ENCODE measurements around the gene DNAJB2.

DNAJB2 gene

DNA sequence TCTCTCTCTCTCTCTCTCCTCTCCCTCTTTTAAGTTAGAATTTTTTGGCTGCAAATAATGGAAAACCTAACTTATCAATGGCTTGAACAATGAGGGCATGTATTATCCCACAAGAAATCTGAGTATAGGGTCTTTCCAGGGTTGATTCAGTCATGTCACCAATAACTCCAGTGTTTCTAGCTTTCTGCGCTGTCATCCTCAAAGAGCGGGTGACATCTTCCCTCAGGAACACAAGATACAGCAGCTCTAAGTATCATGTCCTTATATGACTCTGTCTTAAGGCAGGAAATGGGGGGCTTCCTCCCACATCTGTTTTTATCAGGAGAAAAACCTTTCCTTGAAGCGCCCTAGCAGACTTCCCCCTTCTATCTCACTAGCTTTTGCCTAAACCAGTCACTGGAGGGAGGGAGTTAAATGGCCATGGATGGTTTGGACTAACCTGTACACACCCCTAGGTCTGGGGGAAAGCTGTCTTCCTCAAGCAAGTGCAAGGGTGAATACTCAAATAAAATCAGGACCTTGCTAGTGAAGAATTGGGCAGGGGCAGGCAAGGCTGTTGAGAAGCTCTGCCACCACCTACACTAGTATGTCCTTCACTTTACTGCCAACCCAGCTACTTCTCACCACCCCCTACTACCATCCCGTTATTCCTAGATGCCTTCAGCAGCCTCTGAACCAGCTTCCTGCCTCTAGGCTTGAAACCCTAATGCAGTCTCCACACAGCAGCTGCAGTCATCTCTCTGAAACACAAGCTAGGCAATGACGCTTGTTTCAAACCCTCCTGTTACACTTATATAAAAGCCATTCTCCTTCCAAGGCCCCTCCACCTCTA, 17.9 kb upstream of the DNAJB2 start:
- peak; percentile 49 for DNase-seq

- DNase-seq, result no peak
These were observed 12.9 kb upstream of the DNAJB2 start for GRCh38 chr2:219266232-219266631.

GRCh38 chr2:219266886-219267285, 12.3 kb upstream of the DNAJB2 start:
- DNase-seq, result no peak

- DNase-seq, result no peak
These were observed 10.9 kb upstream of the DNAJB2 start for GRCh38 chr2:219268294-219268693.

DNA sequence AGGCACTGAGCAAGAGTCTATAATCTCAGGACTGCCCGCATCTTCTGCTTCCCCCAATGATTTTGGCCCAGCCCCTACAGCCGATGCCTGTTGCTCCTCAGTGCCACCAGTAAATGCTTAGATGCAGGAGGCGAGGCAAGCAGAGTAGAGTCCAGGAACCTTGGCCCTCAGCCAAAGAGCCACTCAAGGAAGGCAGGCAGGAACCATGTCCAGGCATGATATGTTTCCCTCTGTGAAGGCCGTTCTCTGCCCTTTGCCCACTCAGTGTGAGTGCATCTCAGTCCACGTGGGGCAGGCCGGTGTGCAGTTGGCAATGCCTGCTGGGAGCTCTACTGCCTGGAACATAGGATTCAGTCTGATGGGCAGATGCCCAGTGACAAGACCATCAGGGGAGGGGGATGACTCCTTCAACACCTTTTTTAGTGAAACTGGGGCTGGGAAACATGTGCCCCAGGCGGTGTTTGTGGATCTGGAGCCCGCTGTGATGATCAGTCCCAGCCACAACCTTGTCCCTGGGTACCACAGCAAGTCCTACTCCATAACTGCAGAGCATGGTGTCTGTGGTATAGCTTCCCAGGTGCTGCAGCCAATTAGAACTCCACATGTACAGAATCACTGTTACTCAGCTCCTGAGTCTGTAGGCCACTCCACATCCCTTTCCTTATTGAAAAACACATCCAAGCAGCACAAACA, 9.7 kb upstream of the DNAJB2 start:
- no peak for DNase-seq

DNA sequence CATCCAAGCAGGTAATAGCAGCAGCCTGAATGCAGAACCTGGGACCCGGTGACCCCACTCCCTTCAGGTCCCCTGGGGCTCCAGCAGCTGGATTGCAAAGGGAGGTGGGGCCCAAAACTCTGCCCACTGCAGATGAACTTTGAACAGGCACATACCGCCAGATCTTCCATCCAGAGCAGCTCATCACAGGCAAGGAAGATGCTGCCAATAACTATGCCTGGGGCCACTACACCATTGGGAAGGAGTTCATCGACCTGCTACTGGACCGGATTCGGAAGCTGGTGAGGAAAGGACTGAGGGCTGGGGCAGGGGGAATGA, 9.2 kb upstream of the DNAJB2 start:
- DNase-seq, result no peak

DNA sequence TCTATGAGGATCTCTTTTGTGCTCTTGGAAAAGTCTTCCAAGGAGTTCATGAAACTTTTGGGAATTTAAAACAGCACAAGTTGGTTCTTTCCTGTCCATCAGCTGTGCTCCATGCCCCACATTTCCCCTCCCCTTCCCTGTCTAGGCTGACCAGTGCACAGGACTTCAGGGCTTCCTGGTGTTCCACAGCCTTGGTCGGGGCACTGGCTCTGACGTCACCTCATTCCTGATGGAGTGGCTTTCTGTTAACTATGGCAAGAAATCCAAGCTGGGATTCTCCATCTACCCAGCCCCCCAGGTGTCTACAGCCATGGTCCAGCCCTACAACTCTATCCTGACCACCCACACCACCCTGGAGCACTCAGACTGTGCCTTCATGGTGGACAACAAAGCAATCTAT, 8.1 kb upstream of the DNAJB2 start:
- no peak for DNase-seq

- DNase-seq, result no peak
These were observed 6.8 kb upstream of the DNAJB2 start for GRCh38 chr2:219272356-219272755.

DNA sequence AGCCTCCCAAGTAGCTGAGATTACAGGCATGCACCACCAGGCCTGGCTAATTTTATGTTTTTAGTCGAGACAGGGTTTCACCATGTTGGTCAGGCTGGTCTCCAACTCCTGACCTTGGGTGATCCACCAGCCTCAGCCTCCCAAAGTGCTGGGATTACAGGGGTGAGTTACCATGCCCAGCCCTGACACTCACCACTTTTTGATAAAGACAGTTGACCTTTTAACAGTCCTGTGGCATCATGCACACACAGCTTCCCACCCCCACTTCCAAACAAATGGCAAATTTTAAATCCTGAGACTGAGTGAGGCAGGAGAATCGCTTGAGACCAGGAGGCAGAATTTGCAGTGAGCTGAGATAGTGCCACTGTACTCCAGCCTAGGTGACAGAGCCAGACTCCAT, 6.2 kb upstream of the DNAJB2 start:
- no peak for DNase-seq

DNA sequence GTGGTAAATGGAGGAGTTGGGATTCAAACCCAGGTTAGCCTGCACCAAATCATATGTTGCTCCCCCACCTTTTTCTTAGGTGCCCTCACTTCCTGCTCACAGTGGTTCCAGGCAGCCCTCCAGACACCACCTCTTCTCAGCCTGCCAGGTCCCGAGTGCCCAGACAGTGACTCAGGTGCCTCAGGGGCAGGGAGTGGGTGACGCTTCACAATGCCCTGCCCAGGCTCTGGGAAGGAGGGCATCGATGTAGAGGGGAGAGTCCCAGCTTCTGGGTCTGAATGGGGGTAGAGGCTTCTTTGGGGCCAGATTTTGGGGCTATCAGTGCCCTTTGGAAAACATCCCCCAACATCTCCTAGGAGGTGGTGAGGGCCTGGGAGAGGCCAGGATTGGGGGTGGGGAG, 5.2 kb upstream of the DNAJB2 start:
- DNase-seq, result no peak

GRCh38 chr2:219274361-219274921, 4.7 kb upstream of the DNAJB2 start:
- no peak for DNase-seq

GRCh38 chr2:219277703-219278654, 1.2 kb upstream of the DNAJB2 start:
- peak; percentile 80 for DNase-seq

GRCh38 chr2:219278655-219279150, 463 bp upstream of the DNAJB2 start:
- DNase-seq, result no peak

GRCh38 chr2:219279916-219280516, 850 bp downstream of the DNAJB2 start:
- DNase-seq, result peak; percentile 50

DNA sequence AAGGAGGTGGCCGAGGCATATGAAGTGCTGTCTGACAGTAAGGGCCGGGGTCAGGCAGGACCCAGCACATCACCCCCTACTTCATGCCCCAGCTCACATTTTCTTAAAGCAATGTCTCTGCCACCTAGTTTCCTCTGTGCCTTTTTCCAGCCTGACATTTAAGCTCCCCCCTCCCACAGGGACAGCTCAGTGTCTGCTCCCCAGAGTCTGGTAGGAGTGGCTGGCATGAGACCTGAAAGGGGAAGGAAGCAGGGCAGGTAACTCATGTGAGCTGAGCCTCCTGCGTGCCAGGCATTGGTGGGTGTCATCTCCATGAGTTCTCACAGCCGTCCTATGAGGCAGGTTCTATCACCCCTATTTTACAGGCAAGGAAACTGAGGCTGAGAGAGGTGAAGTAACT, 1.5 kb downstream of the DNAJB2 start:
- DNase-seq, result no peak

- no peak for DNase-seq
These were observed 2.4 kb downstream of the DNAJB2 start for GRCh38 chr2:219281588-219281987.

GRCh38 chr2:219282375-219282774, 3.2 kb downstream of the DNAJB2 start:
- DNase-seq, result no peak

GRCh38 chr2:219282943-219283581, 3.9 kb downstream of the DNAJB2 start:
- no peak for DNase-seq

DNA sequence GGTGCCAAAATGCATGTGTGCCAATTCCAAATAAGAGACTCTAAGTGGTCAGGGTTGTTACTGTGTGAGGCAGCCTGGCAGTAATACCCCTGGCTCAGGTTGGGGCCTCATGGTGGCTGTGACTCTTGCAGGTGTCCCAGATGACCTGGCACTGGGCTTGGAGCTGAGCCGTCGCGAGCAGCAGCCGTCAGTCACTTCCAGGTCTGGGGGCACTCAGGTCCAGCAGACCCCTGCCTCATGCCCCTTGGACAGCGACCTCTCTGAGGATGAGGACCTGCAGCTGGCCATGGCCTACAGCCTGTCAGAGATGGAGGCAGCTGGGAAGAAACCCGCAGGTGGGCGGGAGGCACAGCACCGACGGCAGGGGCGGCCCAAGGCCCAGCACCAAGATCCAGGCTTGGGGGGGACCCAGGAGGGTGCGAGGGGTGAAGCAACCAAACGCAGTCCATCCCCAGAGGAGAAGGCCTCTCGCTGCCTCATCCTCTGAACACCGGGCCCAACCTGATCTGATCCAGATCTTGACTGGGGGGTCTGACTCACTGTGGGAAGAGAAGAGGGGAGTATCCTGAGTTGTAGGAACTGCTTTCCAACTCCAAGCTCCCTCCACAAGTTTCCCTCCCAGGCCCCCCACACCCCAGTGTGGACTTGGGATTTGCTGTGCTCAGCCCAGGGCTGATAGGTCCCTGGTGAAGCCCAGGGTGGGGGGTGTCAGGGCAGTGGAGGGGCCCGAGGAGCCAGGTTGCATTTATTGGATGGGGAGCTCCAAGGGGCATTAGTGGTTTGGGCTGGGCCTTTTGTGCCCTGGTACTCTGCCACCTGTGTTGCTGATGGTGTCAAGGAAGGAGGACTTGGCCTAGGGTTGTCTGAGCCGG, 5.6 kb downstream of the DNAJB2 start:
- no peak for DNase-seq

DNA sequence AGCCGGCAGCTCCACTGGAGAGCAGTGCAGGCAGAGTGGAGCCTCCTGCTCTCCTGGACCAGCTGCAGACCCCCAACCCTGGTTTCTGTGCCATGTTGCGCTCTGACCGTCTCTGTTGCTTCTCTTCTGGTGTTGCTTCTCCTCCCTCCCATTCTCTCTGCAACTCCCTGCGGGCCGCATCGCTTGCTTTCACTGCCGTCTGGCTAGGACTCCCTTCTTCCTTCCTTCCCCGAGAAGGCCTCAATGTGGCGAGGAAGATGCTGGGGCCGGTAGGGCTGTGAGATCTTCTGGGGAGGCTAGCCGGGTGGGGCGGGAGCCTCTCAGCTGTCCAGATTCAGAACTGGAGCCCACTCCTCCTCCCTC, 6.2 kb downstream of the DNAJB2 start:
- no peak for DNase-seq

GRCh38 chr2:219285894-219286425, 6.8 kb downstream of the DNAJB2 start:
- peak; percentile 61 for DNase-seq

Measured in hematopoietic multipotent progenitor cell treated with erythropoietin and hydrocortisone succinate and interleukin-3 and kit ligand, for 4 days (in vitro differentiated cells).